OCI-LY1 (cell line): Measurements from ENCODE around the gene SYNE1.
"Not testable (repeated sequence)": the region's sequence is repeated elsewhere in the genome, so short reads cannot be mapped to it uniquely, and the experiment has no call there.

ENCODE experiments used
- H2AFZ ChIP-seq: fragments of 200-600 bp; sonication (generic), shearing (Covaris generic); 2 replicates; pipeline ENCODE4 v1.6.0; 2014; ENCODE audit warnings: antibody characterized with exemption, mild to moderate bottlenecking, low read length
- H3F3A ChIP-seq: fragments of 200-600 bp; sonication (generic), shearing (Covaris generic); 2 replicates; pipeline ENCODE4 v1.6.0; 2014; ENCODE audit warnings: mild to moderate bottlenecking, antibody characterized with exemption, low read length, moderate library complexity; ENCODE audit not compliant: insufficient read depth
- H3K27ac ChIP-seq: fragments of 200-600 bp; sonication (generic); 2 replicates; pipeline ENCODE4 v1.5.1; 2014; ENCODE audit warnings: low read length, mixed run types, mild to moderate bottlenecking, low read depth; ENCODE audit not compliant: poor library complexity, severe bottlenecking
- H3K27me3 ChIP-seq: fragments of 200-600 bp; sonication (generic); 2 replicates; pipeline ENCODE4 v1.6.0; 2014; ENCODE audit warnings: antibody characterized with exemption, mild to moderate bottlenecking, low read length, moderate library complexity; ENCODE audit not compliant: insufficient read depth
- H3K36me3 ChIP-seq: fragments of 200-600 bp; sonication (generic); 2 replicates; pipeline ENCODE4 v1.6.1; 2014; ENCODE audit warnings: mild to moderate bottlenecking, antibody characterized with exemption, low read length, moderate library complexity, mixed read lengths; ENCODE audit not compliant: insufficient read depth
- H3K4me1 ChIP-seq: fragments of 200-600 bp; sonication (generic); 2 replicates; pipeline ENCODE4 v1.5.1; 2014; ENCODE audit warnings: mild to moderate bottlenecking, low read length, moderate library complexity; ENCODE audit not compliant: insufficient read depth, severe bottlenecking
- H3K4me2 ChIP-seq: fragments of 200-600 bp; sonication (generic), shearing (Covaris generic); 2 replicates; pipeline ENCODE4 v1.6.1; 2014; ENCODE audit warnings: low read length
- H3K4me3 ChIP-seq: fragments of 200-600 bp; sonication (generic); 2 replicates; pipeline ENCODE4 v1.5.1; 2014; ENCODE audit warnings: low read length, low read depth, mild to moderate bottlenecking, mixed read lengths; ENCODE audit not compliant: poor library complexity, severe bottlenecking
- H3K79me2 ChIP-seq: fragments of 200-600 bp; shearing (Covaris generic); 2 replicates; pipeline ENCODE4 v1.6.1; 2016; ENCODE audit warnings: mixed run types, low read length, mixed read lengths; ENCODE audit not compliant: insufficient read depth
- H3K9ac ChIP-seq: fragments of 200-600 bp; sonication (generic), shearing (Covaris generic); 2 replicates; pipeline ENCODE4 v1.6.1; 2014; ENCODE audit warnings: mild to moderate bottlenecking, low read length, mixed read lengths
- H3K9me2 ChIP-seq: fragments of 200-600 bp; sonication (generic), shearing (Covaris generic); 2 replicates; pipeline ENCODE4 v1.6.1; 2014; ENCODE audit warnings: low read depth, mild to moderate bottlenecking, low read length, mixed read lengths
- H3K9me3 ChIP-seq: fragments of 200-600 bp; shearing (Covaris generic); 2 replicates; pipeline ENCODE4 v1.6.1; 2014; ENCODE audit warnings: low read length, mixed read lengths
- H4K20me1 ChIP-seq: fragments of 200-600 bp; sonication (generic), shearing (Covaris generic); 2 replicates; pipeline ENCODE4 v1.6.0; 2016; ENCODE audit warnings: mild to moderate bottlenecking, low read length; ENCODE audit not compliant: insufficient read depth
- CTCF ChIP-seq: fragments of 200-600 bp; sonication (generic), shearing (Covaris generic); IDR thresholded peaks from 2 replicates; pipeline ENCODE4 v1.5.1; 2017; ENCODE audit warnings: mild to moderate bottlenecking, antibody characterized with exemption, low read length, moderate library complexity, mixed read lengths
- EZH2 ChIP-seq: fragments of 200-600 bp; sonication (generic), shearing (Covaris generic); IDR thresholded peaks from 2 replicates; pipeline ENCODE4 v1.8.0; 2017; ENCODE audit warnings: borderline replicate concordance, mixed run types, mild to moderate bottlenecking, antibody characterized with exemption, low read length, moderate library complexity, mixed read lengths

The SYNE1 gene

GRCh38 chr6:152428126-152428525, 209.0 kb downstream of the SYNE1 start:
- Histone ChIP-seq H3K4me2 (no peak overlapping the region), H3K27ac (no peak overlapping the region), H2AFZ (no peak overlapping the region), H3K36me3 (no peaks in the 10 kb centered on the region), H3K4me3 (no peak overlapping the region), H3K9me3 (no peaks in the 10 kb centered on the region), H4K20me1 (no peaks in the 10 kb centered on the region), H3K27me3 (no peaks in the 10 kb centered on the region), H3K79me2 (no peaks in the 10 kb centered on the region), H3F3A (no peaks in the 10 kb centered on the region), H3K9ac (no peak overlapping the region), H3K9me2 (no peaks in the 10 kb centered on the region), H3K4me1 (no peaks in the 10 kb centered on the region)
- no peak for TF ChIP-seq CTCF
- TF ChIP-seq EZH2 = no peak

GRCh38 chr6:152426276-152426675, 210.9 kb downstream of the SYNE1 start:
- H3K27me3 ChIP-seq = no peaks in the 10 kb centered on the region
- no peak overlapping the region for H3K27ac ChIP-seq
- no peak overlapping the region for H3K9ac ChIP-seq
- no peaks in the 10 kb centered on the region for H3K9me3 ChIP-seq
- no peak overlapping the region for H2AFZ ChIP-seq
- TF ChIP-seq EZH2 (no peak), CTCF (no peak)
- no peak overlapping the region for H3K4me3 ChIP-seq
- H3K4me1 ChIP-seq = no peaks in the 10 kb centered on the region
- H3F3A ChIP-seq = no peaks in the 10 kb centered on the region
- H3K4me2 ChIP-seq = no peak overlapping the region
- no peaks in the 10 kb centered on the region for H3K9me2 ChIP-seq
- H3K79me2 ChIP-seq = no peaks in the 10 kb centered on the region
- H3K36me3 ChIP-seq = no peaks in the 10 kb centered on the region
- H4K20me1 ChIP-seq = no peaks in the 10 kb centered on the region

- no peaks in the 10 kb centered on the region for H3K9me2 ChIP-seq
- H3K4me3 ChIP-seq = no peak overlapping the region
- H3K27ac ChIP-seq = no peak overlapping the region
- no peaks in the 10 kb centered on the region for H4K20me1 ChIP-seq
- no peaks in the 10 kb centered on the region for H3K36me3 ChIP-seq
- H3K4me1 ChIP-seq = no peaks in the 10 kb centered on the region
- peak; percentile 5; the same call in 1 of the 2 replicates for TF ChIP-seq CTCF
- TF ChIP-seq EZH2 = no peak
- no peaks in the 10 kb centered on the region for H3F3A ChIP-seq
- H3K9me3 ChIP-seq = no peaks in the 10 kb centered on the region
- no peak overlapping the region for H3K9ac ChIP-seq
- H2AFZ ChIP-seq = no peak overlapping the region
- no peaks in the 10 kb centered on the region for H3K27me3 ChIP-seq
- H3K79me2 ChIP-seq = no peaks in the 10 kb centered on the region
- no peak overlapping the region for H3K4me2 ChIP-seq
Measured at GRCh38 chr6:152423216-152424103, 213.7 kb downstream of the SYNE1 start.

- not testable (repeated sequence) for H3K4me3 ChIP-seq, H3K9me3 ChIP-seq, H3K27me3 ChIP-seq, H3K9me2 ChIP-seq, H2AFZ ChIP-seq, H3K36me3 ChIP-seq, H3K4me1 ChIP-seq, H3K79me2 ChIP-seq, H3K4me2 ChIP-seq, H4K20me1 ChIP-seq, H3F3A ChIP-seq, H3K9ac ChIP-seq, H3K27ac ChIP-seq
Measured at GRCh38 chr6:152421496-152421895, 215.7 kb downstream of the SYNE1 start.
